IPS-NIHi11 (cell line): ENCODE data around the gene CERS1.

Experiments
- DNase-seq: peaks from one replicate; pipeline ENCODE4 v3.0.0; 2012; ENCODE audit warnings: mixed read lengths, low spot score

CERS1 gene

DNA sequence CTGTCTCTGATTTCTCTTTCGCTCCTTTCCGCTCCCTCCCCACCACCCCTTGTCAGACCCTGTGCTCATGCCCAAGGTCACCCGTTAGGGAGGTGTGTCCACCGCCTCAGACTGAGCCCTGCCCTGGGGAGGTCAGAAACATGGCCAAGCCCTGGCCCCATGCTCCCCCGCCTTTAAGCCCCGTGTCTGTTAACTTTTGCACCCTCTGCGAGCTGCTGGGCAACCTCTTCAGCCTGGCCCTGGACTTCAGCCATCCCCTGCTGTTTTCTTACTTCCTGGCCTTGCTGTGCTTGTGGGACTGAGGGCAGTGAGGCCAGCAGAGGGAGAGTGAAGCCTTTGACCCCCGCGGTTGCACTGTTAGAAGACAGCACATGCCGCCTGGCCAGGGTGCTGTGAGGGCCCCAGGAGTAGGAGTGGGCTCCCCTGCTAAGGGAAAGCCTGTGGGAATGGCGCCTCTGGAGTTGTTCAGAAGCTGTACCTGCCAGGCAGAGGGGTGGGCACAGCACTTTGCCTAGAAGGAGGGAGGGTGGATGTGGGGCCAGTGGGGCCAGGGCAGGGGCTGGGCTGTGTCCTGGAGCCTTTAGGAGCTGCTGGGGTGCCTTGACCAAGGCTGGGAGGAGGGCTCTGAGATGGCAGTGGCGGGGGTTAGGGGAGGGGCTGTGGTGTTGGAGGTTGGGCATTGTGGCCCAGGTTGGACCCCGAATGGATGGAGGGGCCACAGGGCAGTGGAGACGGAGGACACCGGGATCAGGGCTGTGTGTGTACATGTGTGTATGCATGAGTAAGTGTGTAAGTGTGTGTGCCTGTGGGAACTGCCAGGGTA lies 56.3 kb downstream of the CERS1 start:
- no peak for DNase-seq

DNA sequence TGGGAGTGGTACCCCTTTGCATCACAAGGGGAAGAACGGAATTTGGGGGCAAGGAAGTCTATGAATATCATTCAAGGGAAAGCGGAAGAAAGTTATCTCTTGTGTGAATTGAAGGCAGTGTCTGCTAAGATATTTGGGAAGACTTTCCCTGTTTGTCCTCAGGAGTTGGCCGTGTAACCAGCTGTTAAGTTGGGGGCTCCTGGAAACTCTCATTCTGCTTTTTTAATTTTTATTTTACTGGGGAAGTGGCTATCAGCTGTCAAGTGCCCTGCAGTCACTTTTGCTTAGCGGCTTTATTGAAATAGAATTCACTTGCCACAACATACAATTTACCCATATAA lies 61.3 kb downstream of the CERS1 start:
- DNase-seq = no peak

DNA sequence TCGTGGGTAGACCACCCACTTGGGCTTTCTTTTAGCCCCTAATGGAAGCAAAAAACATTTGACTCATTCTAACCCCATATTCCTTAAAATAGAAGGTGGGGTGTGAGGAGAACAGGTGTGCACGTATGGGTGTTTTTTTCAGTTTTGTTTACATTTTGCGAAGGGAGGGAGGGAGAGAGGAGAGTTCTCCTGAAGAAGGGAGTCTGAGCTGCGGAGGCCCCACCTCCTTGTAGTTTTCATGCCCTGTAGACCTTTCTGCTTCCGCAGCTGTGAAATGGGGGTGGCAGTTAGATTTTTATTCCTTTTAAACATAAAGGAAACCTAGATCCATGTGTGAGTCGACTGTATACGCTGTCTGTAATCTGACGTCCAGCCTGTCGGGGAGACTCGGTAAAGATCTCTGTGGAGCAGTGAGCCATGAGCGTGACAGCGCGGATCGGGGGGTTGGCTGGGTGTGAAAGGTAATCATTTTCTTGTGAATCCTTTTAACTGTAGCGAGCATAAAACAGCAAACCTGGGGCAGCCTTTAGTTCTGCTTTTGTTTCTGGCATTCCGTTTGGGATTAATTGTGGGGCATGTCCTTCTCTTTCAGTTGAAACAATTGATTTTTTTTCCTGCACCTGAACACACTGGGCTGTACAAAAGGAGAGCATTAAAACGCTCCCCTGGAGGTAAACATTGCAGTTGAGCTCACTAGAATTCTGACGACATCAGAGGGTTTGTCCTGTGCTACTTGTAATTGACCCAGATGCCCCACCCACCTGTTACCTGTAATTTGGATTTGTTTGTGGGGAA lies 61.9 kb downstream of the CERS1 start:
- DNase-seq = no peak

DNA sequence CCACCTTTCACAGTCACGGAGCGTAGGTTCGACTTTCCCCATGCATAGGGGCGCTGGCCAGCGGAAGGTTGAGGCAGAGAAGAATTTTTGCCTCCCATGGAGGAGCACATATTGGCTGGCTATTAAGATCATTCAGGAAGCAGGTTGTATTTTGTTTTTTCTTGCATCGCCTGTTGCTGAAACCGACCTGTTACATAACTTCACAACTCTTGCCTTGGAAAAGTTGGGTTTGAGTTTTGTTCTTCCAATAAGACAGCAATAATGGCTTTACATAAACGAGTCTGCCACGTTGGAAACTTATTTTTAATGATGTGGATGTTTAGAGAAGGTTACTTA lies 62.8 kb downstream of the CERS1 start:
- DNase-seq = no peak

GRCh38 chr19:18832306-18833140 lies 63.4 kb downstream of the CERS1 start:
- DNase-seq = peak; percentile 67

- peak; percentile 98 for DNase-seq
Observed at GRCh38 chr19:18831524-18832305, 64.2 kb downstream of the CERS1 start, which contains the start of gene UPF1. Gene UPF1 (plus strand): TSS chr19:18831959. CDS start chr19:18832210, 251 bp downstream.

DNA sequence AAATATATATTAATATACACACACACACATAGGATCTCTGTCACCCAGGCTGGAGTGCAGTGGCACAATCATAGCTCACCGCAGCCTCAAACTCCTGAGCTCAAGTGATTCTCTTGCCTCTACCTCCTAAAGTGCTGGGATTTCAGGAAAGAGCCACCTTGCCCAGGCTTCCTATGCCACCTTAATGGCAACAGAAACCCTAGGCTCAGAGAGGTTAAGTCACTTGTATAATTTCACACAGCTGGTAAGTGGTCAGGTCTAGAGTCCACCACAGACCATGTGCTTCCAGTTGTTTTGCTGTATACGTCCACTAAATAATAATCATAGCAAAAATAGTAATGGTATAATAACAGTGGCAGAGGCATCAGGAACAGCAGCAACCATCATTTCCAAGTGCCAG lies 65.5 kb downstream of the CERS1 start:
- DNase-seq = no peak

DNA sequence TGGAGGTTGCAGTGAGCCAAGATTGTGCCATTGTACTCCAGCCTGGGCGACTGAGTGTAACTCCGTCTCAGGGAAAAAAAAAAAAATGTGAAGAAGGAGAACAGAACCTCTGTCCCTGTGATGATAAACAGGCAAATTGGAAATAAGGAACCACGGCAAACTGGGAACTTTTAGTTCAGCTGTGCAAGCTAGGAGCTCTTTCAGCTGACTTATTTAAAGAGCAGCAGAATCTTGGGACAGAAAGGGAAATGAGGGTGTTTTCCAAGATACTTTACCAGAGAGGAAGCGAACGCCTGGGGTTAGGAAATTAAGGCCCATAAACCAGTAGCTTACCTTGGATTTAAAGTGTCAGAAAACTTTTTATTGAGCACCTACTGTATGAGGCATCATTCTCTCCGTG lies 67.2 kb downstream of the CERS1 start:
- DNase-seq = no peak
